ENCODE measurements around the gene SNRNP70.
"Not testable (repeated sequence)": the region's sequence is repeated elsewhere in the genome, so short reads cannot be mapped to it uniquely, and the experiment has no call there.

The SNRNP70 gene

GRCh38 chr19:49121841-49122240 lies 36.6 kb downstream of the SNRNP70 start:
- not testable (repeated sequence) for DNase-seq

GRCh38 chr19:49123285-49123684 lies 38.0 kb downstream of the SNRNP70 start:
- not testable (repeated sequence) for DNase-seq

DNA sequence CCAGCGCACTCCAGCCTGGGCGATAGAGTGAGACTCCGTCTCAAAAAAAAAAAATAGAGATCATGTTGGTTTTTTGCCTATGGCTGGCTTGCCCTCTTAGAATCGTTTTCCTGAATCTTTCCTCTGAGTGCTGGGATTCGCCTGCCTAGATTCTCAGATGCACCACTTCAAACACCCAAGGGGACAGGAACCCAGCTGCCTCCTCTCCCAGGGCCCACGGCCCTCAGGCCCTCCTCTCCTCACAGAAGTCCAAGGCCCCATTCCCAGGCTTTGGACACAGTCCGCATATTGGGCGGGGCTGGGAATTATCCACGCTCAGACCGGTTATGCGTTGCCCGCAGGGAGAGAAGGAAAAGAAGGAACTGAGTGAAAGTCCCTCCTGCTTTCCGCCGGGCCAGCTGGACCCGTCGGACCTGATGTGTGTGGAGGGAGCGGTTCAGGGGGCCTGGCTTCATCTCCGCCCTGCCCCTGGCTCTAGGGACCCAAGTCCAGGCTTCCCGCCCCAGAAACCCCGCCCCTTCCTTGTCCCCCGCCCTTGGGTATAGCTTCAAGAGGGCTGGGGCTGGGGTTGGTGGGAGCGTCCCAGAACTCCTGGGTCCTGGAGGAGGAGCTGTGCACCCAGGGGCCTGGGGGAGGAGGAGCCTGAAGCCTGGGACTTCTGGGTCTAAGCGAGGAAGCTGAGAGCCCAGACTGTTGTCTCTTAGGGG lies 39.9 kb downstream of the SNRNP70 start:
- no peak for DNase-seq

DNA sequence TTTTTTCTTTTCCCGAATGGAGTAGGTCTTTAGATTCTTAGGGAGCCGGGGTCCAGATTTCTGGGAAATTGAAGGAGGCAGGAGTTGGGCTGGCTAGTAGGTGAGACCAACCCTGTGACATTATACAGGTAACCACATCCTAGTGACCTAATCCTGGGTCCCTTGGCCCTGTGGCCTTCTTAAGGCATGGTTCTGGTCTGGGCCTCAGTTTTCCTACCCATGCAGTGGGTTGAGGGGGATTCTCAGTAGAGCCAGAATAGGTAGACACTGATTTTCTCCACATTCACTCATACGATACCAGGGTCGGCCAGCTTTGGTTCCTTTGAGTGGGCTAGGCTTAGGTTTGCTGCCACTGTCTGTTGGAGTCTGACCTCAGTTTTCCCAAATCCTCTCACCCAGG lies 41.3 kb downstream of the SNRNP70 start:
- no peak for DNase-seq

- DNase-seq, result not testable (repeated sequence)
Observed at GRCh38 chr19:49127225-49127624, 42.0 kb downstream of the SNRNP70 start.

GRCh38 chr19:49127674-49128544 lies 42.7 kb downstream of the SNRNP70 start:
- DNase-seq, result peak; percentile 97

GRCh38 chr19:49128545-49129237 lies 43.4 kb downstream of the SNRNP70 start:
- DNase-seq, result no peak

DNA sequence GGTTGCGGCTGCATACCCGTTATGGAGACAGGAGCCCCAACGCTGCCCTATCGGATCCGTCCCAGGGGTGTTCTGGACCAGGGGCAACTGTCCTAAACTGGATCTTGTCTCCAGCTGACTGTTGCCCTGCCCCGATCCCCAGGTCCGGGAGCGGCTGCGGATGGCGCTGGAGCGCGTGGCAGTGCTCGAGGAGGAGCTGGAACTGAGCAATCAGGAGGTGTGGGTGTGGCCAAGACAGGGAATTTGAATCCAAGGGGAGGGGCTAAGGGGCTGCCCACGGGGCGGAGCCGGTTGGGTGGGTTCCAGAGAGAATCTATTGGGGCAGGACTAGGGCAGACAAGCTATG lies 44.0 kb downstream of the SNRNP70 start:
- DNase-seq, result no peak

DNA sequence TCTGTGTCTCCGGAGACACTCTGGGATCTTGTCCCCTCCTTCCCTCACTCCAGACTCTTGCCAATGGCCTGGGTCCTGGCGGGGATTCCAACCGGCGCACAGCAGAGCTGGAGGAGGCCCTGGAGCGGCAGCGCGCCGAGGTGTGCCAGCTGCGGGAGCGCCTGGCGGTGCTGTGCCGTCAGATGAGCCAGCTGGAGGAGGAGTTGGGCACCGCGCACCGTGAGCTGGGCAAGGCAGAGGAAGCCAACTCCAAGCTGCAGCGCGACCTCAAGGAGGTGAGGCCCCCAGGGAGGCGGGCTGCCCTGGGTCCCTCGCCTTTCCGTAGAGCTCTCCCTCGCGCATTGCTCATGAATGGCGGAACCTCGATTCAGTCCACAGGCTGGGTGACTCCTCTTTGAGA lies 45.1 kb downstream of the SNRNP70 start:
- no peak for DNase-seq

- DNase-seq, result peak; percentile 49
Observed at GRCh38 chr19:49132974-49133609, 47.8 kb downstream of the SNRNP70 start.

DNA sequence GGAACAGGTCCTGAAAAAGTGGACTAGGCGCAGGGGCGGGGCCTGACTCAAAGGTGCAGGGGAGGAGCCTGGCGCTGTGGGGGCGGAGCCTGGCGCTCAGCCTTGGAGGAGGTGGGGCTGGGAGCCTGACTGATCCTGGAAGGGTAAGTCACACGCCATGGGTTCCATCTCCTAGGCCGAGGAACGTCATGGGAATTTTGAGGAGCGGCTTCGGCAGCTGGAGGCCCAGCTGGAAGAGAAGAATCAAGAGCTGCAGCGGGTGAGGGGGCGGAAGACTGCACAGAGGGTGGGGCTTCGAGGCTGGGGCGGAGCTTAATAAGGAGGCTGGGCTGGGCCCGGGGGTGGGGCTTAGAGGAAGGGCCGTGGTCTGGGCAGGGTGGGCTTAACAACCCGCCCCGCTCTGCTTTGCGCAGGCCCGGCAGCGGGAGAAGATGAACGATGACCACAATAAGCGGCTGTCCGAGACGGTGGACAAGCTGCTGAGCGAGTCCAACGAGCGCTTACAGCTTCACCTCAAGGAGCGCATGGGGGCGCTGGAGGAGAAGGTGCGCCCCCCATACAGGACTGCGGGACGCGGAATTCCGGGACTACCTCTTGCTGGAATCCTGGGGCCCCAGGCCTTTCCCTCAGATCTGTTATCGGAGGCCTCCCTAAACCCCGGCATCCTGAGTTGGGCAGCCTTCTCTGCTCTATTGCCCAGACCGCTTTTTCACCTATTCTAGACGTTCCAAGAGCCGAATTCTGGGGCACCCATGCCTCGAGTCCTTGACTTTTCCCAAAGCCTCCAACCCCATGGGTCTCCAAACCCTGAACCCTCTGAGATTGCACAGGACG lies 48.6 kb downstream of the SNRNP70 start:
- peak; percentile 79 for DNase-seq

DNA sequence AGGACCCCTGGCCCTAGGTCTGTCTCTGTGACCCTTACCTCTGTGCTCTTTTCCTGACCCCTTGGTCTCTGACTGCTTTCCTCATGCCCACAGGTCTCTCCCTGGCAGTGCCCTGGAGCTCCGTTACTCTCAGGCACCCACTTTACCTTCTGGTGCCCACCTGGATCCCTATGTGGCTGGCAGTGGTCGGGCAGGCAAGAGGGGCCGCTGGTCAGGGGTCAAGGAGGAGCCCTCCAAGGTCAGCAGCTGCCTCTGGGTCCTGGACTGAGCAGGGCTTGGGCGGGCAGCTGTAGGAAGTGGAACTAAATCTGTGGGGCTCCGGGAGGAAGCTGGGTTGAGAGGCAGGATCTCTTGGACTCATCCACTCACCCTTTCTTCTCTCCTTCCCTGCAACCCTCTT lies 50.4 kb downstream of the SNRNP70 start:
- DNase-seq, result no peak

DNA sequence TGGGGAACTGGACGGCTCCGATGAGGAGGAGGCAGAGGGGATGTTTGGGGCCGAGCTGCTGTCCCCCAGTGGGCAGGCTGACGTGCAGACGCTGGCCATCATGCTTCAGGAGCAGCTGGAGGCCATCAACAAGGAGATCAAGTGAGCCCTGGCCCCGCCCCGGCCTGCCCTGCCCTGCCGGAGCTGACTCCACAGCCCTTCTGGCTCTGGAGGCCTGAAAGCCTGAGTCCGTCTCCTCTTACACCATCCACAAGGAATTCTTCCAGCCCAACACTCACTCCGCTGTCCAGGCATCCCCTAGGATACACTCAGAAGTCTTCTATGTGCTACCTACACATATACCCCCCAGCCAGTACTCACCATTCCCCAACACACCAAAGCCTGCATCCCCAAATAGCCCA lies 51.5 kb downstream of the SNRNP70 start:
- DNase-seq, result no peak

GRCh38 chr19:49140951-49141350 lies 55.7 kb downstream of the SNRNP70 start:
- no peak for DNase-seq

- no peak for DNase-seq
Observed at GRCh38 chr19:49141352-49141751, 56.1 kb downstream of the SNRNP70 start.

- peak; percentile 84 for DNase-seq
Observed at GRCh38 chr19:49142866-49143335, 57.6 kb downstream of the SNRNP70 start.

GRCh38 chr19:49145573-49146407 lies 60.5 kb downstream of the SNRNP70 start:
- peak; percentile 93 for DNase-seq

DNA sequence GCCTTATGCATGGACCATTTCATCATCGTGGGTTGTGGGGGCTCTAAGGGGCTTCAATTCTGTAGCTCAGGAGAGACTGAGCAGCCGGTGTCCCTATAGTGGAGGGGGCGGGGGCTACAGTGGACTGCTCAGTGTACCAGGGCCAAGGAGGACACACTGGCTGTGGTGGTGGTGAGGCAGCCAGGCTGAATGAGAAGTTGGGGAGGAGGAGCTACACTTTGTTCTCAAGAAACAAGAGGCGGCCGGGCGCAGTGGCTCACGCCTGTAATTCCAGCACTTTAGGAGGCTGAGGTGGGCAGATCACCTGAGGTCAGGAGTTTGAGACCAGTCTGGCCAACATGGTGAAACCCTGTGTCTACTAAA lies 61.1 kb downstream of the SNRNP70 start:
- DNase-seq, result not testable (repeated sequence)

GRCh38 chr19:49148044-49148682 lies 62.9 kb downstream of the SNRNP70 start:
- no peak for DNase-seq

DNA sequence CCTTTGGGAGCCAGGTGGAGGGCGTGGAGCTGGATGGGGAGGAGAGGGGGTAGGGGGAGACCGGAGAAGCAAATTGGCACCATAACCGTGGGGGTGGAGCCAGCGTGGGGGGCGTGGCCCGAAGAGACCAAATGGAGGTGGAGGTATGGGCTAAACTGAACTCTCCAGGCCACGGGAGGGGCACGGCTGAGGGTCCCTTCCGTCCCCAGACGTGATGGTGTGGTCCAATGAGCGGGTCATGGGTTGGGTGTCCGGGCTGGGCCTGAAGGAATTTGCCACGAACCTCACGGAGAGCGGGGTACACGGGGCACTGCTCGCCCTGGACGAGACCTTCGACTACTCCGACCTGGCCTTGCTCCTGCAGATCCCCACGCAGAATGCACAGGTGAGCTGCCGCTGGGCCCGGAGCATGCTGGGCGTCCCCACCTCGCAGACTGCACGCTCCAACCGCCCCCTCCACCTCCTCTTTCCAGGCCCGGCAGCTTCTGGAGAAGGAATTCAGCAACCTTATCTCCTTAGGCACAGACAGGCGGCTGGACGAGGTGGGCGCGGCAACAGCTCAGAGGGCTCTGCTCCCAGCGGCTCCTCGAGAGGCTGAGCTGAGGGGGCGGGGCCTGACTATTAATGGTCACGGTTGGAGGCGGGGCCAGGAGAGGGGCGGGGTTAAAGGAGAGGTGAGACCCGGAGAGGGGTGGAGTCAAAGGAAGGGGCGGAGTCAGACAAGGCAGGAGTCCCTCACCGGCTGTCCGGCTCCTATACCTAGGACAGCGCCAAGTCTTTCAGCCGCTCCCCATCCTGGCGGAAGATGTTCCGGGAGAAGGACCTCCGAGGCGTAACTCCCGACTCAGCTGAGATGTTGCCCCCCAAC lies 63.8 kb downstream of the SNRNP70 start:
- DNase-seq, result peak; percentile 92

All from stimulated activated CD8-positive, alpha-beta memory T cell treated with anti-CD3 and anti-CD28 coated beads, Interleukin-4, amount 100 ng/mL, for 48 hours (primary cell).